Measurements from ENCODE around the gene PCP4. TPM values are rescaled to one million over a fixed set of nuclear protein-coding genes. Genes with fewer than 3 reads are reported as not detected.

PCP4 gene
- total RNA-seq, 4 donors from 2014 or later: 1.3 to 12.4 (median 1.7) TPM

GRCh38 chr21:39951183-39952101 lies 84.2 kb downstream of the PCP4 start:
- H3K4me1 ChIP-seq: no peaks in the 10 kb centered on the region
- no peak for DNase-seq (ENCODE audit: low spot score in 2 of 2)
- H3K36me3 ChIP-seq: no peaks in the 10 kb centered on the region
- H3K27me3 ChIP-seq: no peaks in the 10 kb centered on the region
- H3K4me3 ChIP-seq: no peak overlapping the region
- no peak overlapping the region for H3K27ac ChIP-seq
- WGBS: 66% methylated on average over 18 of the region's 18 CpGs
- no peaks in the 10 kb centered on the region for H3K9me3 ChIP-seq
- TF ChIP-seq POLR2AphosphoS5 (IDR thresholded peaks at IDR 0.05) (no peak), EP300 (IDR thresholded peaks at IDR 0.05) (no peak), POLR2A (IDR thresholded peaks at IDR 0.05) (no peak)
- TF ChIP-seq, protein P1, sequence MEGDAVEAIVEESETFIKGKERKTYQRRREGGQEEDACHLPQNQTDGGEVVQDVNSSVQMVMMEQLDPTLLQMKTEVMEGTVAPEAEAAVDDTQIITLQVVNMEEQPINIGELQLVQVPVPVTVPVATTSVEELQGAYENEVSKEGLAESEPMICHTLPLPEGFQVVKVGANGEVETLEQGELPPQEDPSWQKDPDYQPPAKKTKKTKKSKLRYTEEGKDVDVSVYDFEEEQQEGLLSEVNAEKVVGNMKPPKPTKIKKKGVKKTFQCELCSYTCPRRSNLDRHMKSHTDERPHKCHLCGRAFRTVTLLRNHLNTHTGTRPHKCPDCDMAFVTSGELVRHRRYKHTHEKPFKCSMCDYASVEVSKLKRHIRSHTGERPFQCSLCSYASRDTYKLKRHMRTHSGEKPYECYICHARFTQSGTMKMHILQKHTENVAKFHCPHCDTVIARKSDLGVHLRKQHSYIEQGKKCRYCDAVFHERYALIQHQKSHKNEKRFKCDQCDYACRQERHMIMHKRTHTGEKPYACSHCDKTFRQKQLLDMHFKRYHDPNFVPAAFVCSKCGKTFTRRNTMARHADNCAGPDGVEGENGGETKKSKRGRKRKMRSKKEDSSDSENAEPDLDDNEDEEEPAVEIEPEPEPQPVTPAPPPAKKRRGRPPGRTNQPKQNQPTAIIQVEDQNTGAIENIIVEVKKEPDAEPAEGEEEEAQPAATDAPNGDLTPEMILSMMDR (IDR thresholded peaks at IDR 0.05): no peak

DNA sequence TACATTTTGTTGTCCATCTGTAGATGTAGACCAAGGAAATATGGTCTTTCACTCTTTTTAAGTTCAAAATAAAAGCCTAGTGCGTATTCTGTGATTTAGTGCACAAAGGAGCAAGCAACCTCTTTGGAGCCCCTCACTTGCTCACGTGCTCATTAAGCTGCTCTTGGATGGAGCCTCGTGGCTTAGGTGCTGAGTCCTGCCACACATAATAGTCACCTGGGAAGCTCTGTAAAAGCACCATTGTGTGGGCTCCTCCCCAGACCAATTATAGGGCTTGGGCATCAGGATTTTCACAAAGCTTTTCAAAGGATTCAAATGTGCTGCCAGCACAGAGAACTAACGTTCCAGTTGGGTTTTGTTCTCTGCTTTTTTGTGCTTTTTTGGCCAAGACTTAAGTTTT lies 85.0 kb downstream of the PCP4 start:
- 74% methylated on average over 4 of the region's 4 CpGs for whole genome bisulfite sequencing
- no peak for DNase-seq (ENCODE audit: low spot score in 2 of 2)
- Histone ChIP-seq H3K4me1 (no peaks in the 10 kb centered on the region), H3K27me3 (no peaks in the 10 kb centered on the region), H3K9me3 (no peaks in the 10 kb centered on the region), H3K27ac (no peak overlapping the region), H3K36me3 (no peaks in the 10 kb centered on the region), H3K4me3 (no peak overlapping the region)
- TF ChIP-seq EP300 (IDR thresholded peaks at IDR 0.05) (no peak), POLR2A (IDR thresholded peaks at IDR 0.05) (no peak), POLR2AphosphoS5 (IDR thresholded peaks at IDR 0.05) (no peak)
- TF ChIP-seq, protein P1 (IDR thresholded peaks at IDR 0.05): no peak

DNA sequence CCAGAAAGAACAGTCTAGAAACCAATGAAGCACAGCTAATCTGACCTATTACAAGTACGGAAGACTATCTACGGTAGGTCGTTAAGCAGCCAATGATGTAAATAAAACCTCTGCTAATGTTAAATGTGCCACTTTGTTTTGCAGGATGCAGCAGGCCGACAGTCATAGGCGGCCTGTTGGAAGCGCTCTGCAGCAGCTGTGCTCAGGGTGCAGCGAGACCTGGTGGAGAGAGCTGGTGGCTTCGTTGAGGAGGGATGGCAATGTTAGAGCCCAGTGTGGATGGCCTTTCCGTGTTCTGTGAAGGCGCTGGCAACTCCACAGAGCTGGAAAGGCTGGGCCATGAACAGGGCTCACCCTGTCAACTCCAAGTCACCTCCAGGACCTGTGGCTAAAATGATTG lies 87.3 kb downstream of the PCP4 start:
- H3K9me3 ChIP-seq: no peaks in the 10 kb centered on the region
- no peaks in the 10 kb centered on the region for H3K36me3 ChIP-seq
- no peak for TF ChIP-seq POLR2AphosphoS5 (IDR thresholded peaks at IDR 0.05)
- no peak for TF ChIP-seq EP300 (IDR thresholded peaks at IDR 0.05)
- TF ChIP-seq POLR2A (IDR thresholded peaks at IDR 0.05): no peak
- TF ChIP-seq, protein P1 (IDR thresholded peaks at IDR 0.05): no peak
- no peak overlapping the region for H3K4me3 ChIP-seq
- H3K4me1 ChIP-seq: no peaks in the 10 kb centered on the region
- DNase-seq (ENCODE audit: low spot score in 2 of 2): no peak
- no peaks in the 10 kb centered on the region for H3K27me3 ChIP-seq
- H3K27ac ChIP-seq: no peak overlapping the region
- WGBS: 92% methylated on average over 10 of the region's 10 CpGs

- Histone ChIP-seq H3K36me3 (no peaks in the 10 kb centered on the region), H3K9me3 (no peaks in the 10 kb centered on the region), H3K4me1 (no peaks in the 10 kb centered on the region), H3K27ac (no peak overlapping the region), H3K27me3 (no peaks in the 10 kb centered on the region), H3K4me3 (no peak overlapping the region)
- 89% methylated on average over 4 of the region's 4 CpGs for WGBS
- TF ChIP-seq, protein P1 (IDR thresholded peaks at IDR 0.05): no peak
- TF ChIP-seq POLR2AphosphoS5 (IDR thresholded peaks at IDR 0.05) (no peak), EP300 (IDR thresholded peaks at IDR 0.05) (no peak), POLR2A (IDR thresholded peaks at IDR 0.05) (no peak)
- DNase-seq (ENCODE audit: low spot score in 2 of 2): no peak
Observed at GRCh38 chr21:39955326-39955725, 88.1 kb downstream of the PCP4 start.

GRCh38 chr21:39956586-39956985 lies 89.3 kb downstream of the PCP4 start:
- no peak for DNase-seq (ENCODE audit: low spot score in 2 of 2)
- Histone ChIP-seq H3K27ac (no peak overlapping the region), H3K9me3 (no peaks in the 10 kb centered on the region), H3K36me3 (no peaks in the 10 kb centered on the region), H3K27me3 (no peaks in the 10 kb centered on the region), H3K4me1 (no peaks in the 10 kb centered on the region), H3K4me3 (no peak overlapping the region)
- TF ChIP-seq POLR2AphosphoS5 (IDR thresholded peaks at IDR 0.05): no peak
- TF ChIP-seq EP300 (IDR thresholded peaks at IDR 0.05): no peak
- TF ChIP-seq, protein P1 (IDR thresholded peaks at IDR 0.05): no peak
- no peak for TF ChIP-seq POLR2A (IDR thresholded peaks at IDR 0.05)
- WGBS: 95% methylated on average over 4 of the region's 4 CpGs
